Fibroblast of pulmonary artery (primary cell): Measurements from ENCODE around the gene NOXA1.

Source experiments
- DNase-seq: peaks from one replicate; pipeline ENCODE4 v3.0.0-alpha.2; 2010; ENCODE audit warnings: low read depth
- H3K4me3 ChIP-seq: replicated peaks from 2 replicates; pipeline ENCODE4 v1.5.1; 2011; ENCODE audit warnings: low read depth, mild to moderate bottlenecking, control low read depth, low read length, moderate library complexity
- CTCF ChIP-seq: IDR thresholded peaks from 2 replicates; pipeline ENCODE4 v1.5.1; 2011; ENCODE audit warnings: mild to moderate bottlenecking, control low read depth, low read length, inconsistent platforms; ENCODE audit errors: missing control alignments

The NOXA1 gene

GRCh38 chr9:137430723-137431415, 7.7 kb downstream of the NOXA1 start:
- no peak overlapping the region for H3K4me3 ChIP-seq
- TF ChIP-seq CTCF, result no peak
- no peak for DNase-seq

GRCh38 chr9:137431416-137431931, 8.3 kb downstream of the NOXA1 start:
- TF ChIP-seq CTCF, result no peak
- no peak for DNase-seq
- H3K4me3 ChIP-seq, result no peak overlapping the region

DNA sequence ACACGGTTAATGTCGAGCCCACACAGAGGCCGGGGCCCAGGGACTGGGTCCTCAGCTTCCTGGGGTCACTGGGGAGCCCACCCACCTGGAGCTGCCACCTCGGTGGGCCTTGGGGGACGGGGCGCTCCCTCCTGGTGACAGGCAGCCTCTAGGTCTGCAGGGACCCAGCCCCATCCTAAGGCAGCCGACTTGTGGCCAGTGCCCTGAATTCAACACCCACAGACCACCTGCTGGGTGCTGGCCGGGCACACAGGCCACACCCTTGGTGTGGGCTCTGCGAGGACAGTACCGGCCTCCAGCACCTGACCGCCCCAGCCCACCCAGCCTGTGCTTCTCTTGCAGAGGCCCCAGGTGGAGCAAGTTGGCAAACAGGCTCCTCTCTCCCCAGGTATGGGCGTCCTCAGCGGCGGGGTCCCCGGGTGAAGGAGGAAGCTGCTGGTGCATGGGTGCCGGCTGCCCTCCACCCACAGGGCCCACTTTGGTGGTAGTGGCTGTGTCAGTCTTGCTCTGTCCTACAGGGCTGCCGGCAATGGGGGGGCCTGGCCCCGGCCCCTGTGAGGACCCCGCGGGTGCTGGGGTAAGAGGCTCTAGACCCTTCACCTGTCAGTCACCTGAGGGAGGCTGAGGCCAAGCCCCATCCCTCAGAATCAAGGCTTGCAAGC, 9.6 kb downstream of the NOXA1 start:
- DNase-seq, result no peak
- TF ChIP-seq CTCF, result no peak
- no peak overlapping the region for H3K4me3 ChIP-seq

DNA sequence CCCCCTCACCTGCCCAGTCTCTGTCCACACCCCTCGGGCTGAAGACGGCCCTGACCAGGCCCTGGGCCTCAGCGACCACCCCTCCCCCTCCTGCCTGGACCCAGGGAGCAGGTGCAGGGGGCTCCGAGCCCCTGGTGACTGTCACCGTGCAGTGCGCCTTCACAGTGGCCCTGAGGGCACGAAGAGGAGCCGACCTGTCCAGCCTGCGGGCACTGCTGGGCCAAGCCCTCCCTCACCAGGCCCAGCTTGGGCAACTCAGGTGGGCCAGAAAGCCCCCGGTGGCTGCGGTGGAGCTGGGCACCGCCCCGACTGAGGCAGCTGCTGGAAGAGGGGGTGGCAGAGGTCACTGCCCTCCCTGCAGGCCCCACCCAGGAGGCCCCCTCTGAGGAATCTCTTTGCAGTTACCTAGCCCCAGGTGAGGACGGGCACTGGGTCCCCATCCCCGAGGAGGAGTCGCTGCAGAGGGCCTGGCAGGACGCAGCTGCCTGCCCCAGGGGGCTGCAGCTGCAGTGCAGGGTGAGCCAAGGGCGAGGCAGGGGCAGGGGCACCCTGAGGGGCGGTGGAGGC, 10.2 kb downstream of the NOXA1 start:
- H3K4me3 ChIP-seq, result no peak overlapping the region
- no peak for DNase-seq
- TF ChIP-seq CTCF, result no peak

- no peak for TF ChIP-seq CTCF
- H3K4me3 ChIP-seq, result no peak overlapping the region
Observed at GRCh38 chr9:137433916-137434431, 10.8 kb downstream of the NOXA1 start.

GRCh38 chr9:137434498-137435380, 11.5 kb downstream of the NOXA1 start:
- TF ChIP-seq CTCF, result no peak
- no peak for DNase-seq
- no peak overlapping the region for H3K4me3 ChIP-seq

More at GRCh38 chr9:137433916-137434431, 10.8 kb downstream of the NOXA1 start:
- DNase-seq, result no peak
